ENCODE data around the gene RYR3. TPM values are rescaled to one million over a fixed set of nuclear protein-coding genes. Genes with fewer than 3 reads are reported as not detected.

Gene RYR3
- total and polyA plus RNA-seq, 4 donors = 0.88 to 23.1 (median 13.8) TPM

DNA sequence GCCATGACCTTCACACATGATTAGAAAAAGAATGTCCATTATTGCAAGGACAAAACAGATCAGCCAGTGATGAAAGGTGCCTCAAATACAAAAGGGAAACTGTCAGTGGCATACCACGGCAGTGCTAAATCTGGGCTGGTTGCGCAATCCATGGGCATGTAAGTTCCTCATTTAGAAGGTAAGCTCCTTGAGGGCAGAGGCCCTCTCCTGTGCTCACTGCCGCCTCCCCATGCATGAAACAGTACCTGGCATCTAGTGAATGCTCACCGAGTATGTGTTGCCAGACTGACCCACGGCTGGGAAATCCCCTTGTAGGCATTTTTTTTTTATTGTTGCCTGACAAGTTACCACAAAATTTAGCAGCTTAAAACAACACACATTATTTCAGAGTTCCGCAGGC lies 345.4 kb downstream of the RYR3 start:
- no peaks in the 10 kb centered on the region for H3K36me3 ChIP-seq (ENCODE audit: control insufficient read depth in 1 of 2, insufficient read depth in 2 of 2, low read length in 1 of 2)
- H3K27ac ChIP-seq (ENCODE audit: low read depth in 1 of 2, low read length in 2 of 2) = no peak overlapping the region
- no peaks in the 10 kb centered on the region for H3K9me3 ChIP-seq (ENCODE audit: control insufficient read depth, low read length)
- 76 to 84% methylated on average over 6 of the region's 6 CpGs for WGBS, 2 donors
- no peak for ATAC-seq (ENCODE audit: low FRiP score)
- intact Hi-C loops (cut with DNase I) = no loop called here
- no peaks in the 10 kb centered on the region for H3K27me3 ChIP-seq (ENCODE audit: control insufficient read depth in 1 of 2, insufficient read depth in 2 of 2, low read length in 1 of 2)
- H3K4me1 ChIP-seq (ENCODE audit: control insufficient read depth in 1 of 2, insufficient read depth in 2 of 2, low read length in 2 of 2) = no peaks in the 10 kb centered on the region
- DNase-seq = no peak
- H3K4me3 ChIP-seq (ENCODE audit: low read length in 2 of 2) = no peak overlapping the region

DNA sequence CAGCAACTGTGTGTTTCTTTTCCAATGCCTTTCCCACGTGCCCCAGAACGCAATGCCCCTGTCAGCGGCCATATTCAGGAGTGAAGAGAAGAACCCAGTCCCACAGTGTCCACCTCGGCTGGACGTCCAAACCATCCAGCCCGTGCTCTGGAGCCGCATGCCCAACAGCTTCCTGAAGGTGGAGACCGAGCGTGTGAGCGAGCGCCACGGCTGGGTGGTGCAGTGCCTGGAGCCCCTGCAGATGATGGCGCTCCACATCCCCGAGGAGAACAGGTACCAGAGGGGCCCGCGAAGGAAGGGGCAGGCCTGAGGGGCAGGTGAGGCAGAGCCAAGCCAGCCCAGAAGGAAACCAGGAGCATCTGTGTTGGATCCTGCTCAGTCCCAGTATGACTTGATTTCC lies 349.4 kb downstream of the RYR3 start:
- 90 to 92% methylated on average over 16 of the region's 16 CpGs for WGBS, 2 donors
- Histone ChIP-seq H3K27ac (ENCODE audit: low read depth in 1 of 2, low read length in 2 of 2) (no peak overlapping the region), H3K27me3 (ENCODE audit: control insufficient read depth in 1 of 2, insufficient read depth in 2 of 2, low read length in 1 of 2) (no peaks in the 10 kb centered on the region), H3K36me3 (ENCODE audit: control insufficient read depth in 1 of 2, insufficient read depth in 2 of 2, low read length in 1 of 2) (no peaks in the 10 kb centered on the region), H3K4me1 (ENCODE audit: control insufficient read depth in 1 of 2, insufficient read depth in 2 of 2, low read length in 2 of 2) (no peaks in the 10 kb centered on the region), H3K9me3 (ENCODE audit: control insufficient read depth, low read length) (no peaks in the 10 kb centered on the region), H3K4me3 (ENCODE audit: low read length in 2 of 2) (no peak overlapping the region)
- DNase-seq = no peak
- ATAC-seq (ENCODE audit: low FRiP score) = no peak
- intact Hi-C loops (cut with DNase I) = no loop called here

- ATAC-seq (ENCODE audit: low FRiP score) = peak; percentile 31
- Histone ChIP-seq H3K27ac (ENCODE audit: low read depth in 1 of 2, low read length in 2 of 2) (no peak overlapping the region), H3K9me3 (ENCODE audit: control insufficient read depth, low read length) (no peaks in the 10 kb centered on the region), H3K4me1 (ENCODE audit: control insufficient read depth in 1 of 2, insufficient read depth in 2 of 2, low read length in 2 of 2) (no peaks in the 10 kb centered on the region), H3K27me3 (ENCODE audit: control insufficient read depth in 1 of 2, insufficient read depth in 2 of 2, low read length in 1 of 2) (no peaks in the 10 kb centered on the region), H3K4me3 (ENCODE audit: low read length in 2 of 2) (no peak overlapping the region), H3K36me3 (ENCODE audit: control insufficient read depth in 1 of 2, insufficient read depth in 2 of 2, low read length in 1 of 2) (no peaks in the 10 kb centered on the region)
- no peak for DNase-seq
- intact Hi-C loops (cut with DNase I) = no loop called here
- WGBS, 2 donors = 92% methylated on average over 14 of the region's 14 CpGs
Observed at GRCh38 chr15:33662014-33662413, 351.2 kb downstream of the RYR3 start.

- intact Hi-C loops (cut with DNase I) = no loop called here
- H3K27me3 ChIP-seq (ENCODE audit: control insufficient read depth in 1 of 2, insufficient read depth in 2 of 2, low read length in 1 of 2) = no peaks in the 10 kb centered on the region
- DNase-seq (no peak), ATAC-seq (ENCODE audit: low FRiP score) (no peak)
- H3K36me3 ChIP-seq (ENCODE audit: control insufficient read depth in 1 of 2, insufficient read depth in 2 of 2, low read length in 1 of 2) = no peaks in the 10 kb centered on the region
- no peak overlapping the region for H3K27ac ChIP-seq (ENCODE audit: low read depth in 1 of 2, low read length in 2 of 2)
- H3K4me3 ChIP-seq (ENCODE audit: low read length in 2 of 2) = no peak overlapping the region
- 86 to 95% methylated on average over 2 of the region's 2 CpGs for WGBS, 2 donors
- no peaks in the 10 kb centered on the region for H3K4me1 ChIP-seq (ENCODE audit: control insufficient read depth in 1 of 2, insufficient read depth in 2 of 2, low read length in 2 of 2)
- H3K9me3 ChIP-seq (ENCODE audit: control insufficient read depth, low read length) = no peaks in the 10 kb centered on the region
Observed at GRCh38 chr15:33664947-33665346, 354.2 kb downstream of the RYR3 start.

GRCh38 chr15:33670567-33670966 lies 359.8 kb downstream of the RYR3 start:
- no peak for ATAC-seq (ENCODE audit: low FRiP score)
- no peaks in the 10 kb centered on the region for H3K36me3 ChIP-seq (ENCODE audit: control insufficient read depth in 1 of 2, insufficient read depth in 2 of 2, low read length in 1 of 2)
- H3K27me3 ChIP-seq (ENCODE audit: control insufficient read depth in 1 of 2, insufficient read depth in 2 of 2, low read length in 1 of 2) = no peaks in the 10 kb centered on the region
- intact Hi-C loops (cut with DNase I) = no loop called here
- H3K4me3 ChIP-seq (ENCODE audit: low read length in 2 of 2) = no peak overlapping the region
- no peak overlapping the region for H3K27ac ChIP-seq (ENCODE audit: low read depth in 1 of 2, low read length in 2 of 2)
- no peaks in the 10 kb centered on the region for H3K4me1 ChIP-seq (ENCODE audit: control insufficient read depth in 1 of 2, insufficient read depth in 2 of 2, low read length in 2 of 2)
- DNase-seq = no peak
- H3K9me3 ChIP-seq (ENCODE audit: control insufficient read depth, low read length) = no peaks in the 10 kb centered on the region
- 65 to 74% methylated on average over 3 of the region's 3 CpGs for WGBS, 2 donors

- ATAC-seq (ENCODE audit: low FRiP score) = no peak
- WGBS, 2 donors = 85 to 87% methylated on average over 5 of the region's 5 CpGs
- no peaks in the 10 kb centered on the region for H3K4me1 ChIP-seq (ENCODE audit: control insufficient read depth in 1 of 2, insufficient read depth in 2 of 2, low read length in 2 of 2)
Observed at GRCh38 chr15:33671456-33671855, 360.7 kb downstream of the RYR3 start.

GRCh38 chr15:33675246-33675645 lies 364.5 kb downstream of the RYR3 start:
- Histone ChIP-seq H3K4me1 (ENCODE audit: control insufficient read depth in 1 of 2, insufficient read depth in 2 of 2, low read length in 2 of 2) (peaks cover 0 to 1% of the 10 kb centered on the region in 2 donors), H3K9me3 (ENCODE audit: control insufficient read depth, low read length) (no peaks in the 10 kb centered on the region), H3K36me3 (ENCODE audit: control insufficient read depth in 1 of 2, insufficient read depth in 2 of 2, low read length in 1 of 2) (no peaks in the 10 kb centered on the region), H3K27ac (ENCODE audit: low read depth in 1 of 2, low read length in 2 of 2) (no peak overlapping the region), H3K4me3 (ENCODE audit: low read length in 2 of 2) (no peak overlapping the region), H3K27me3 (ENCODE audit: control insufficient read depth in 1 of 2, insufficient read depth in 2 of 2, low read length in 1 of 2) (no peaks in the 10 kb centered on the region)
- DNase-seq (no peak), ATAC-seq (ENCODE audit: low FRiP score) (no peak)
- WGBS, 2 donors = 30 to 35% methylated on average over 4 of the region's 4 CpGs
- intact Hi-C loops (cut with DNase I) = no loop called here

More at GRCh38 chr15:33671456-33671855, 360.7 kb downstream of the RYR3 start:
- Histone ChIP-seq H3K9me3 (ENCODE audit: control insufficient read depth, low read length) (no peaks in the 10 kb centered on the region), H3K27me3 (ENCODE audit: control insufficient read depth in 1 of 2, insufficient read depth in 2 of 2, low read length in 1 of 2) (no peaks in the 10 kb centered on the region), H3K27ac (ENCODE audit: low read depth in 1 of 2, low read length in 2 of 2) (no peak overlapping the region), H3K36me3 (ENCODE audit: control insufficient read depth in 1 of 2, insufficient read depth in 2 of 2, low read length in 1 of 2) (no peaks in the 10 kb centered on the region), H3K4me3 (ENCODE audit: low read length in 2 of 2) (no peak overlapping the region)
- intact Hi-C loops (cut with DNase I) = no loop called here
- no peak for DNase-seq

GRCh38 chr15:33677238-33677830 lies 366.6 kb downstream of the RYR3 start:
- WGBS, 2 donors = 95% methylated on average over 8 of the region's 8 CpGs
- no peaks in the 10 kb centered on the region for H3K27me3 ChIP-seq (ENCODE audit: control insufficient read depth in 1 of 2, insufficient read depth in 2 of 2, low read length in 1 of 2)
- H3K4me1 ChIP-seq (ENCODE audit: control insufficient read depth in 1 of 2, insufficient read depth in 2 of 2, low read length in 2 of 2) = peaks cover 2 to 11% of the 10 kb centered on the region in 2 donors
- H3K27ac ChIP-seq (ENCODE audit: low read depth in 1 of 2, low read length in 2 of 2) = no peak overlapping the region
- H3K4me3 ChIP-seq (ENCODE audit: low read length in 2 of 2) = no peak overlapping the region
- no peaks in the 10 kb centered on the region for H3K36me3 ChIP-seq (ENCODE audit: control insufficient read depth in 1 of 2, insufficient read depth in 2 of 2, low read length in 1 of 2)
- intact Hi-C loops (cut with DNase I) = no loop called here
- H3K9me3 ChIP-seq (ENCODE audit: control insufficient read depth, low read length) = no peaks in the 10 kb centered on the region
- DNase-seq (no peak), ATAC-seq (ENCODE audit: low FRiP score) (no peak)

DNA sequence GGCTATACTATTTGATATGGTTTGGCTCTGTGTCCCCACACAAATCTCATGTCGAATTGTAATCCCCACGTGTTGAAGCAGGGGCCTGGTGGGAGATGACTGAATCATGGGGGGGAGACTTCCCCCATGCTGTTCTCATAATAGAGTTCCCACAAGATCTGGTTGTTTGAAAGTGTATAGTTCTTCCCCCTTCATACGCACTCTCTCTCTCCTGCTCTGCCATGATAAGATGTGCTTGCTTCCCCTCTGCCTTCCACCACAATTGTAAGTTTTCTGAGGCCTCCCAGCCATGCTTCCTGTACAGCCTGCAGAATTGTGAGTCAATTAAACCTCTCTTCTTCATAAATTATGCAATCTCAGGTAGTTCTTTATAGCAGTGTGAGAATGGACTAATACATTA lies 367.4 kb downstream of the RYR3 start:
- H3K4me1 ChIP-seq (ENCODE audit: control insufficient read depth in 1 of 2, insufficient read depth in 2 of 2, low read length in 2 of 2) = peaks cover 2 to 11% of the 10 kb centered on the region in 2 donors
- ATAC-seq (ENCODE audit: low FRiP score) = no peak
- no peaks in the 10 kb centered on the region for H3K9me3 ChIP-seq (ENCODE audit: control insufficient read depth, low read length)
- no peak overlapping the region for H3K27ac ChIP-seq (ENCODE audit: low read depth in 1 of 2, low read length in 2 of 2)
- H3K27me3 ChIP-seq (ENCODE audit: control insufficient read depth in 1 of 2, insufficient read depth in 2 of 2, low read length in 1 of 2) = no peaks in the 10 kb centered on the region
- 75 to 82% methylated on average over 3 of the region's 3 CpGs for WGBS, 2 donors
- intact Hi-C loops (cut with DNase I) = no loop called here
- H3K36me3 ChIP-seq (ENCODE audit: control insufficient read depth in 1 of 2, insufficient read depth in 2 of 2, low read length in 1 of 2) = no peaks in the 10 kb centered on the region
- DNase-seq = no peak
- no peak overlapping the region for H3K4me3 ChIP-seq (ENCODE audit: low read length in 2 of 2)

Measured in aorta (tissue), 5 donors.